GM12865 (cell line): ENCODE data around the gene CDH4.

Experiments used
- DNase-seq: peaks from one replicate; pipeline ENCODE4 v3.0.0; 2010; ENCODE audit warnings: low read depth
- H3K4me3 ChIP-seq: 2 replicates; pipeline ENCODE4 v1.5.1; 2011; ENCODE audit warnings: mild to moderate bottlenecking, low read depth, low read length, control low read depth
- TF ChIP-seq, protein P1 (sequence below): IDR thresholded peaks from 2 replicates; pipeline ENCODE4 v1.5.1; 2011; ENCODE audit warnings: low read length, control low read depth, low read depth, inconsistent platforms; ENCODE audit not compliant: insufficient read depth; ENCODE audit errors: missing control alignments

Gene CDH4

GRCh38 chr20:61895016-61895415 lies 643.0 kb downstream of the CDH4 start:
- no peak overlapping the region for H3K4me3 ChIP-seq
- TF ChIP-seq, protein P1, sequence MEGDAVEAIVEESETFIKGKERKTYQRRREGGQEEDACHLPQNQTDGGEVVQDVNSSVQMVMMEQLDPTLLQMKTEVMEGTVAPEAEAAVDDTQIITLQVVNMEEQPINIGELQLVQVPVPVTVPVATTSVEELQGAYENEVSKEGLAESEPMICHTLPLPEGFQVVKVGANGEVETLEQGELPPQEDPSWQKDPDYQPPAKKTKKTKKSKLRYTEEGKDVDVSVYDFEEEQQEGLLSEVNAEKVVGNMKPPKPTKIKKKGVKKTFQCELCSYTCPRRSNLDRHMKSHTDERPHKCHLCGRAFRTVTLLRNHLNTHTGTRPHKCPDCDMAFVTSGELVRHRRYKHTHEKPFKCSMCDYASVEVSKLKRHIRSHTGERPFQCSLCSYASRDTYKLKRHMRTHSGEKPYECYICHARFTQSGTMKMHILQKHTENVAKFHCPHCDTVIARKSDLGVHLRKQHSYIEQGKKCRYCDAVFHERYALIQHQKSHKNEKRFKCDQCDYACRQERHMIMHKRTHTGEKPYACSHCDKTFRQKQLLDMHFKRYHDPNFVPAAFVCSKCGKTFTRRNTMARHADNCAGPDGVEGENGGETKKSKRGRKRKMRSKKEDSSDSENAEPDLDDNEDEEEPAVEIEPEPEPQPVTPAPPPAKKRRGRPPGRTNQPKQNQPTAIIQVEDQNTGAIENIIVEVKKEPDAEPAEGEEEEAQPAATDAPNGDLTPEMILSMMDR, result no peak
- no peak for DNase-seq

GRCh38 chr20:61895686-61896057 lies 643.6 kb downstream of the CDH4 start:
- DNase-seq, result no peak
- TF ChIP-seq, protein P1, result no peak
- H3K4me3 ChIP-seq, result no peak overlapping the region

- no peak overlapping the region for H3K4me3 ChIP-seq
- TF ChIP-seq, protein P1, result peak; percentile 74
- DNase-seq, result peak; percentile 30
These were observed 644.2 kb downstream of the CDH4 start for GRCh38 chr20:61896058-61896961.

DNA sequence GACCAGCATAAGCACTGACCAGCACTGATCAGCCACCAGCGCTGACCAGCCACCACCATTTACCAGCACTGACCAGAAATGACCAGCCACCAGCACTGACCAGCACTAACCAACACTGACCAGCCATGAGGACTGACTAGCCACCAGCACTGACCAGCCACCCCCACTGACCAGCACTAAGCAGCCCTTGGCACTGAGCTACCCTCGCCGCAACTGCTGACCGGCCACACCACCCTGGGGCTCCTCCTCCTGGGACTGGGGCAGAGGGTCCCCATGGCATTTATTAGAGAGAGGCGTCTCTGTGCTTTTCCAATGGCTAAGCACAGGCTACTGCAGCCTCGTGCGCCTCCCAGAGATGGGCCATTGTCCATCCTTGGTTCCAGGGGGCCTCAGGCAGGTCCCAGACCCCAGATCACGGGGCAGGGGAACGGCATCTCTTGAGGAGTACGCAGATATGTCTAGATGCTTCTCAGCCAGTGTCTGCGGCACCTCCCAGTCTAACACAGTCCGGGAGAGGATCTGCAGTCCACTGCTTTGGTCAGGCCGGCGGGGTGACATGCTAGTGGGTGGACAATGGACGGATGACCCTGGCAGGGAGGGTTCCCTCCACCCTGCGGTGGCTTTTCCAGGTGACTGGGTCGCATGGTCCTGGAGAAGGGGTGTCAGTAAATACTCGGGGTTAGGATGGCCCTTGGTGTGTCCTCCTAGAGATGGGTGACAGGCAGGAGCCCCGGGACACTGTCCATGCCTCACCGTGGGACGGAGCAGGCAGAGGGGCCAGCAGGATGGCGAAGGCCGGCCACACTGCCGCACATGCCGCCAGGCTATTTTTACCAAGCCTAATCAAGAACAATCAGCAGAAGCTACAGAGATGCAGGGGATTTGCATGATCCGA lies 645.6 kb downstream of the CDH4 start:
- DNase-seq, result no peak
- H3K4me3 ChIP-seq, result no peak overlapping the region
- TF ChIP-seq, protein P1, result no peak

DNA sequence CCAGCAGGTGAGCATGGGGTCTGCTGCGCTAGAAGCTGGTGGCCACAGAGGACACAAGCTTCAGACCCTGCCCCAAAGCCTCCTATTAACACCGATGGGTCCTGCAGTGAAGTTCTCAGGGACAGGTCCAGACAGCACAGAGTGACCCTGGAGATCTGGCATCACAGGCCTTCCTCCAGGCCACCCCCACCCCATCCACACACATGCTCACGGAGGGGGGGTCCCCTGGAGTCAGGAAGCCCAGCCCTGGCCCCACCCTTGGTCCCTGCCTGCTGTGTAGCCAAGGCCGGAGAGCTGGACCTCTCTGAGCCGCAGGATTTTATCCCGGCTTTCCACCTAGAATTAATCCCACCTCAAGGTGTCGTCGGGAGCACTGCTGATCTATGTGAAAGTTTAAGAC lies 646.3 kb downstream of the CDH4 start:
- TF ChIP-seq, protein P1, result no peak
- DNase-seq, result no peak
- H3K4me3 ChIP-seq, result no peak overlapping the region

- TF ChIP-seq, protein P1, result no peak
- H3K4me3 ChIP-seq, result no peak overlapping the region
- DNase-seq, result no peak
These were observed 648.2 kb downstream of the CDH4 start for GRCh38 chr20:61900011-61900944.
